Activated CD4-positive, alpha-beta T cell treated with anti-CD3 and anti-CD28 coated beads for 36 hours (primary cell): ENCODE measurements around the gene ATP8B4. TPM values are rescaled to one million over a fixed set of nuclear protein-coding genes. Genes with fewer than 3 reads are reported as not detected.

Source experiments
- ATAC-seq: fragments of 200-7000 bp; cut with Tn5 transposase; one replicate; pipeline ENCODE4 v1.10.0; 2021; ENCODE audit warnings: mild to moderate bottlenecking, moderate library complexity
- CTCF ChIA-PET: fragments of 350-600 bp; sonication (Branson Sonifier 250); formaldehyde crosslinking; loops from one replicate; lab custom pipeline; 2021; ENCODE audit warnings: antibody characterized with exemption; lab: Charles Lee
- POLR2A ChIA-PET: fragments of 350-600 bp; sonication (Branson Sonifier 250); formaldehyde crosslinking; loops from one replicate; lab custom pipeline; 2021; ENCODE audit warnings: antibody characterized with exemption, inconsistent platforms; lab: Charles Lee
- DNase-seq: peaks from one replicate; pipeline ENCODE4 v3.0.0-alpha.2; 2020
- H3K27ac Mint-ChIP-seq: one replicate; pipeline ENCODE4 v1.8.0; 2021; ENCODE audit warnings: mixed read lengths
- H3K27me3 Mint-ChIP-seq: one replicate; pipeline ENCODE4 v1.8.0; 2021; ENCODE audit warnings: mixed read lengths
- H3K36me3 Mint-ChIP-seq: one replicate; pipeline ENCODE4 v1.8.0; 2021; ENCODE audit warnings: low read depth, mixed read lengths
- H3K4me1 Mint-ChIP-seq: one replicate; pipeline ENCODE4 v1.8.0; 2021; ENCODE audit warnings: mixed read lengths
- H3K4me3 Mint-ChIP-seq: one replicate; pipeline ENCODE4 v1.8.0; 2021; ENCODE audit warnings: mild to moderate bottlenecking, moderate library complexity, mixed read lengths
- H3K9me3 Mint-ChIP-seq: one replicate; pipeline ENCODE4 v1.8.0; 2021; ENCODE audit warnings: low read depth, mixed read lengths
- intact Hi-C, 2 experiments: fragments of 100-400 bp; cut with DNase I in 1 of 2; cut with micrococcal nuclease in 1 of 2; formaldehyde crosslinking; loops; one replicate each; pipeline versions ENCODE4 v1.14.2 to v1.15.1; 2022 to 2024; cut with DNase I, micrococcal nuclease
- total RNA-seq, 2 experiments: library from RNA; stranded (reverse); gene quantifications; one replicate each; pipeline ENCODE4 v1.2.3, GENCODE V29; 2021

Gene ATP8B4
- total RNA-seq, 2 experiments from 2014 or later = 5.0 to 5.1 TPM

- ChIA-PET POLR2A (no interaction called here), CTCF (interaction anchor here (1.0 kb wide), 1 partner anchor 45 kb away, joined by 4 read pairs; no protein-coding TSS in a partner anchor)
- intact Hi-C loops = no loop called here
- Mint-ChIP-seq H3K9me3 (no peaks in the 10 kb centered on the region), H3K27ac (no peak overlapping the region), H3K4me1 (no peaks in the 10 kb centered on the region), H3K4me3 (no peak overlapping the region), H3K36me3 (no peaks in the 10 kb centered on the region), H3K27me3 (peaks cover 3% of the 10 kb centered on the region)
- no peak for DNase-seq
- ATAC-seq = no peak
These were observed 220.9 kb downstream of the ATP8B4 start for GRCh38 chr15:49898097-49898496.

GRCh38 chr15:49895347-49896223 is 223.4 kb downstream of the ATP8B4 start:
- no peaks in the 10 kb centered on the region for H3K36me3 Mint-ChIP-seq
- H3K4me1 Mint-ChIP-seq = no peaks in the 10 kb centered on the region
- no peak for DNase-seq
- H3K9me3 Mint-ChIP-seq = no peaks in the 10 kb centered on the region
- ChIA-PET POLR2A (no interaction called here), CTCF (interaction anchor here (1.2 kb wide), 1 partner anchor 20 kb away, joined by 3 read pairs; no protein-coding TSS in a partner anchor)
- H3K27ac Mint-ChIP-seq = no peak overlapping the region
- H3K4me3 Mint-ChIP-seq = no peak overlapping the region
- intact Hi-C loops = no loop called here
- ATAC-seq = no peak
- H3K27me3 Mint-ChIP-seq = no peaks in the 10 kb centered on the region

- ChIA-PET CTCF (no interaction called here), POLR2A (no interaction called here)
- Mint-ChIP-seq H3K36me3 (no peaks in the 10 kb centered on the region), H3K9me3 (no peaks in the 10 kb centered on the region), H3K27ac (no peak overlapping the region), H3K4me3 (no peak overlapping the region), H3K27me3 (no peaks in the 10 kb centered on the region), H3K4me1 (no peaks in the 10 kb centered on the region)
- DNase-seq (no peak), ATAC-seq (no peak)
- intact Hi-C loops = no loop called here
These were observed 228.3 kb downstream of the ATP8B4 start for GRCh38 chr15:49890689-49891088.

- H3K36me3 Mint-ChIP-seq = no peaks in the 10 kb centered on the region
- H3K27ac Mint-ChIP-seq = no peak overlapping the region
- H3K27me3 Mint-ChIP-seq = no peaks in the 10 kb centered on the region
- no peaks in the 10 kb centered on the region for H3K9me3 Mint-ChIP-seq
- intact Hi-C loops = loop anchor here in 1 of 2 experiments (10.0 kb wide), 1 partner anchor 425 kb away; no protein-coding TSS in a partner anchor
- ChIA-PET POLR2A (no interaction called here), CTCF (no interaction called here)
- no peak overlapping the region for H3K4me3 Mint-ChIP-seq
- DNase-seq (no peak), ATAC-seq (no peak)
- H3K4me1 Mint-ChIP-seq = no peaks in the 10 kb centered on the region
These were observed 229.5 kb downstream of the ATP8B4 start for GRCh38 chr15:49889536-49889935.

GRCh38 chr15:49888734-49889133 is 230.3 kb downstream of the ATP8B4 start:
- ChIA-PET POLR2A (no interaction called here), CTCF (interaction anchor here (0.6 kb wide), 1 partner anchor 1633 kb away, joined by 3 read pairs; no protein-coding TSS in a partner anchor)
- Mint-ChIP-seq H3K9me3 (no peaks in the 10 kb centered on the region), H3K27me3 (no peaks in the 10 kb centered on the region), H3K36me3 (no peaks in the 10 kb centered on the region), H3K4me3 (no peak overlapping the region), H3K4me1 (no peaks in the 10 kb centered on the region), H3K27ac (no peak overlapping the region)
- DNase-seq (no peak), ATAC-seq (no peak)
- intact Hi-C loops = loop anchor here in 1 of 2 experiments (10.0 kb wide), 1 partner anchor 426 kb away; no protein-coding TSS in a partner anchor

GRCh38 chr15:49888323-49888693 is 230.7 kb downstream of the ATP8B4 start:
- Mint-ChIP-seq H3K4me1 (no peaks in the 10 kb centered on the region), H3K4me3 (no peak overlapping the region), H3K27ac (no peak overlapping the region), H3K36me3 (no peaks in the 10 kb centered on the region), H3K27me3 (no peaks in the 10 kb centered on the region), H3K9me3 (no peaks in the 10 kb centered on the region)
- DNase-seq (no peak), ATAC-seq (no peak)
- intact Hi-C loops = loop anchor here in 1 of 2 experiments (10.0 kb wide), 1 partner anchor 426 kb away; no protein-coding TSS in a partner anchor
- POLR2A ChIA-PET = no interaction called here
- CTCF ChIA-PET = no interaction called here

GRCh38 chr15:49887659-49888322 is 231.2 kb downstream of the ATP8B4 start:
- DNase-seq = no peak
- Mint-ChIP-seq H3K36me3 (no peaks in the 10 kb centered on the region), H3K4me3 (no peak overlapping the region), H3K27ac (no peak overlapping the region), H3K27me3 (no peaks in the 10 kb centered on the region), H3K9me3 (no peaks in the 10 kb centered on the region), H3K4me1 (no peaks in the 10 kb centered on the region)
- POLR2A ChIA-PET = no interaction called here
- CTCF ChIA-PET = interaction anchor here (0.7 kb wide), 1 partner anchor 55 kb away, joined by 3 read pairs; no protein-coding TSS in a partner anchor
- intact Hi-C loops = loop anchor here in 1 of 2 experiments (10.0 kb wide), 1 partner anchor 427 kb away; no protein-coding TSS in a partner anchor
- ATAC-seq = no peak

- ChIA-PET POLR2A (interaction anchor here (0.6 kb wide), 1 partner anchor 820 kb away, joined by 5 read pairs; no protein-coding TSS in a partner anchor), CTCF (no interaction called here)
- H3K27me3 Mint-ChIP-seq = no peaks in the 10 kb centered on the region
- ATAC-seq (no peak), DNase-seq (no peak)
- intact Hi-C loops = loop anchor here in 1 of 2 experiments (10.0 kb wide), 1 partner anchor 432 kb away; no protein-coding TSS in a partner anchor
- no peaks in the 10 kb centered on the region for H3K9me3 Mint-ChIP-seq
- no peaks in the 10 kb centered on the region for H3K36me3 Mint-ChIP-seq
- no peak overlapping the region for H3K4me3 Mint-ChIP-seq
- H3K4me1 Mint-ChIP-seq = no peaks in the 10 kb centered on the region
- no peak overlapping the region for H3K27ac Mint-ChIP-seq
These were observed 235.9 kb downstream of the ATP8B4 start for GRCh38 chr15:49883121-49883520.

GRCh38 chr15:49881866-49882265 is 237.2 kb downstream of the ATP8B4 start:
- intact Hi-C loops = loop anchor here in 1 of 2 experiments (10.0 kb wide), 1 partner anchor 433 kb away; no protein-coding TSS in a partner anchor
- ChIA-PET POLR2A (interaction anchor here (0.6 kb wide), 1 partner anchor 50 kb away, joined by 3 read pairs; no protein-coding TSS in a partner anchor), CTCF (interaction anchor here (0.8 kb wide), 1 partner anchor 30 kb away, joined by 3 read pairs; no protein-coding TSS in a partner anchor)
- H3K36me3 Mint-ChIP-seq = no peaks in the 10 kb centered on the region
- no peaks in the 10 kb centered on the region for H3K4me1 Mint-ChIP-seq
- H3K27ac Mint-ChIP-seq = no peak overlapping the region
- ATAC-seq (no peak), DNase-seq (no peak)
- H3K27me3 Mint-ChIP-seq = no peaks in the 10 kb centered on the region
- no peak overlapping the region for H3K4me3 Mint-ChIP-seq
- no peaks in the 10 kb centered on the region for H3K9me3 Mint-ChIP-seq

GRCh38 chr15:49881433-49881832 is 237.6 kb downstream of the ATP8B4 start:
- no peak for ATAC-seq
- no peaks in the 10 kb centered on the region for H3K9me3 Mint-ChIP-seq
- no peak overlapping the region for H3K27ac Mint-ChIP-seq
- H3K36me3 Mint-ChIP-seq = no peaks in the 10 kb centered on the region
- intact Hi-C loops = loop anchor here in 1 of 2 experiments (10.0 kb wide), 1 partner anchor 433 kb away; no protein-coding TSS in a partner anchor
- H3K27me3 Mint-ChIP-seq = no peaks in the 10 kb centered on the region
- POLR2A ChIA-PET = interaction anchor here (0.6 kb wide), 1 partner anchor 49 kb away, joined by 3 read pairs; no protein-coding TSS in a partner anchor
- H3K4me1 Mint-ChIP-seq = no peaks in the 10 kb centered on the region
- H3K4me3 Mint-ChIP-seq = no peak overlapping the region
- DNase-seq = no peak
- CTCF ChIA-PET = interaction anchor here (0.8 kb wide), 1 partner anchor 30 kb away, joined by 3 read pairs; no protein-coding TSS in a partner anchor
